Caco-2 (cell line): Measurements from ENCODE around the gene R3HDM1. TPM values are rescaled to one million over a fixed set of nuclear protein-coding genes. Genes with fewer than 3 reads are reported as not detected.

Source experiments
- BruUV-seq: library from RNA; stranded (reverse); fragments of 400-500 nt; replicated peaks from 2 replicates; lab custom pipeline; 2021; lab: Mats Ljungman, UMichigan
- CTCF ChIA-PET: fragments of 300-600 bp; sonication (Branson Sonifier 250); formaldehyde crosslinking; loops from one replicate; lab custom pipeline; 2022; ENCODE audit warnings: antibody characterized with exemption; lab: Charles Lee
- POLR2A ChIA-PET: fragments of 300-600 bp; sonication (Branson Sonifier 250); formaldehyde crosslinking; loops from one replicate; lab custom pipeline; 2022; ENCODE audit warnings: antibody characterized with exemption; lab: Charles Lee
- DNase-seq, 2 experiments: peaks; one replicate each; pipeline versions ENCODE4 v3.0.0 to v3.0.0-alpha.2; 2020 to 2022
- H3K27me3 ChIP-seq: replicated peaks from 2 replicates; pipeline ENCODE4 v1.6.0; 2011; ENCODE audit warnings: low read length; ENCODE audit not compliant: control insufficient read depth, insufficient read depth
- H3K36me3 ChIP-seq: 2 replicates; pipeline ENCODE4 v1.5.1; 2011; ENCODE audit warnings: low read length; ENCODE audit not compliant: control insufficient read depth, insufficient read depth
- H3K4me1 ChIP-seq: fragments of 250-450 bp; sonication (Bioruptor Pico); 2 replicates; pipeline ENCODE4 v1.5.1; 2020; ENCODE audit warnings: mild to moderate bottlenecking
- H3K4me3 ChIP-seq: 2 replicates; pipeline ENCODE4 v1.5.1; 2011; ENCODE audit warnings: low read depth, mild to moderate bottlenecking, control low read depth, low read length
- H3K9me3 ChIP-seq: fragments of 250-450 bp; sonication (Bioruptor Pico); 2 replicates; pipeline ENCODE4 v1.5.1; 2020; ENCODE audit warnings: mild to moderate bottlenecking, moderate library complexity
- H3K27ac Mint-ChIP-seq: one replicate; pipeline ENCODE4 v1.8.0; 2022; ENCODE audit warnings: mixed read lengths; ENCODE audit not compliant: unreplicated experiment
- H3K27me3 Mint-ChIP-seq: one replicate; pipeline ENCODE4 v1.8.0; 2022; ENCODE audit warnings: mixed read lengths; ENCODE audit not compliant: insufficient read depth, unreplicated experiment
- H3K36me3 Mint-ChIP-seq: one replicate; pipeline ENCODE4 v1.8.0; 2022; ENCODE audit warnings: mild to moderate bottlenecking, mixed read lengths; ENCODE audit not compliant: insufficient read depth, unreplicated experiment
- H3K4me1 Mint-ChIP-seq: one replicate; pipeline ENCODE4 v1.8.0; 2022; ENCODE audit warnings: low read depth, mixed read lengths; ENCODE audit not compliant: unreplicated experiment
- H3K4me3 Mint-ChIP-seq: one replicate; pipeline ENCODE4 v1.8.0; 2022; ENCODE audit warnings: mild to moderate bottlenecking, moderate library complexity, mixed read lengths; ENCODE audit not compliant: unreplicated experiment
- H3K9me3 Mint-ChIP-seq: one replicate; pipeline ENCODE4 v1.8.0; 2022; ENCODE audit warnings: mixed read lengths; ENCODE audit not compliant: unreplicated experiment
- intact Hi-C: fragments of 100-400 bp; cut with micrococcal nuclease; formaldehyde crosslinking; loops from one replicate; pipeline ENCODE4 v1.10.0; 2022; ENCODE audit not compliant: unreplicated experiment
- total RNA-seq: library from RNA; stranded (reverse); gene quantifications from 2 replicates; pipeline ENCODE4 v1.2.3, GENCODE V29; 2022
- TF ChIP-seq, protein P1 (sequence below), 2 experiments: fragments of 200-600 bp in 1 of 2; IDR thresholded peaks; 1 replicate in 1 of 2; 2 replicates in 1 of 2; pipeline versions ENCODE4 v1.5.1 to v1.8.0; 2011 to 2022; ENCODE audit warnings: antibody characterized with exemption in 1 of 2, control low read depth in 1 of 2, inconsistent platforms in 1 of 2, low read depth in 1 of 2, low read length in 1 of 2, mild to moderate bottlenecking in 1 of 2, moderate library complexity in 1 of 2; ENCODE audit not compliant: insufficient read depth in 1 of 2, severe bottlenecking in 1 of 2, unreplicated experiment in 1 of 2

Gene R3HDM1
- total RNA-seq, 1 experiment from 2014 or later: 44.4 TPM

DNA sequence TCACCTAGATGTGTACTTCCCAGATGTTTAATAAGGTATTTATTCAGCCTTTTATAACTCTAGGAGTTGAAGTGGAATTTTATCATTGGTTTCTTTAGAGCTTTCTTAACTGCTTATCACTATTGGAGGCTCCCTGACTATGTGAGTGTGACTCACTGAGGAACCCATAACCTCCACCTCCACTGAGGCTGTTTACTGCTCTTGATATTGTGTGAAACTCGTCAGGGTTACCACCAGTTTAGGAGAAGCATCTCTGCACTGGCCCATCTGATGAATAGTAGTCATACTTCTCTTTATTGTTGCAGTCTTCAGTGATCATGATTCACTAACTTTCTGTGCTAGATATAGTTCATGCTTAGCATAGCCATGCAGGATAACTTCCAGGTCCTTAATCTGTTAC lies 130.8 kb downstream of the R3HDM1 start:
- BruUV-seq: no TSS peak
- no peak for DNase-seq
- no peak overlapping the region for H3K4me3 ChIP-seq
- H3K4me3 Mint-ChIP-seq: no peak overlapping the region
- TF ChIP-seq, protein P1, sequence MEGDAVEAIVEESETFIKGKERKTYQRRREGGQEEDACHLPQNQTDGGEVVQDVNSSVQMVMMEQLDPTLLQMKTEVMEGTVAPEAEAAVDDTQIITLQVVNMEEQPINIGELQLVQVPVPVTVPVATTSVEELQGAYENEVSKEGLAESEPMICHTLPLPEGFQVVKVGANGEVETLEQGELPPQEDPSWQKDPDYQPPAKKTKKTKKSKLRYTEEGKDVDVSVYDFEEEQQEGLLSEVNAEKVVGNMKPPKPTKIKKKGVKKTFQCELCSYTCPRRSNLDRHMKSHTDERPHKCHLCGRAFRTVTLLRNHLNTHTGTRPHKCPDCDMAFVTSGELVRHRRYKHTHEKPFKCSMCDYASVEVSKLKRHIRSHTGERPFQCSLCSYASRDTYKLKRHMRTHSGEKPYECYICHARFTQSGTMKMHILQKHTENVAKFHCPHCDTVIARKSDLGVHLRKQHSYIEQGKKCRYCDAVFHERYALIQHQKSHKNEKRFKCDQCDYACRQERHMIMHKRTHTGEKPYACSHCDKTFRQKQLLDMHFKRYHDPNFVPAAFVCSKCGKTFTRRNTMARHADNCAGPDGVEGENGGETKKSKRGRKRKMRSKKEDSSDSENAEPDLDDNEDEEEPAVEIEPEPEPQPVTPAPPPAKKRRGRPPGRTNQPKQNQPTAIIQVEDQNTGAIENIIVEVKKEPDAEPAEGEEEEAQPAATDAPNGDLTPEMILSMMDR (IDR thresholded peaks at IDR 0.05; ENCODE audit: insufficient read depth in 1 of 2, low read depth in 1 of 2, low read length in 1 of 2, severe bottlenecking in 1 of 2, unreplicated experiment in 1 of 2): no peak
- CTCF ChIA-PET: no interaction called here
- no peak overlapping the region for H3K27ac Mint-ChIP-seq
- peaks cover 6% of the 10 kb centered on the region for H3K36me3 Mint-ChIP-seq
- H3K27me3 Mint-ChIP-seq: no peaks in the 10 kb centered on the region
- H3K36me3 ChIP-seq: no peaks in the 10 kb centered on the region
- intact Hi-C loops: no loop called here
- H3K9me3 Mint-ChIP-seq: no peaks in the 10 kb centered on the region
- POLR2A ChIA-PET: no interaction called here
- no peaks in the 10 kb centered on the region for H3K9me3 ChIP-seq
- no peaks in the 10 kb centered on the region for H3K4me1 ChIP-seq
- no peaks in the 10 kb centered on the region for H3K4me1 Mint-ChIP-seq
- H3K27me3 ChIP-seq: no peaks in the 10 kb centered on the region

DNA sequence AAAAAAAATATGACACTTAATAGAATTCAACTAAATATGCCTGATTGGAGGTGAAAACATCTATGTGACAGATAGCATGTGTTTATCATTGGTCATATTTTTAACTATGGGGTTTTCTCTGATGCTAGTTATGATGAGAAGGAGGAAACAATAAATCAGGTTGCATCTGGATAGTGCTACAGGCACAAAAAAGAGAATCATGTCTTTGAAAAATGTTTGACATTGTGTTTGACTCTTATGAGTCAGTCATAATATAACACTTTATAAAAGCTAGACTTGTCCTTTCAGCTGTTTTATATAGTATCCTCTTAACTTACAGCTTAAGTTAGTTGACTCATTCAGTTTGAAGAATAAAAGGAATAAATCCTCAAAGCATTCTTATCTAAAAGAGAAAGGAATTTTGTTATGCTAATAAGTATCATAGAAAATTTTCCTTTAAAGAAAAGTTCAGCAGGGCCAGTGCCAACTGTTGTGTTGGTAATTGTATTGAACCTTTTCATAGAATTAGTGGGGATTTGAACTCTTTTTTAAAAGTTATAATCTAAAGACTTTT lies 131.9 kb downstream of the R3HDM1 start:
- Histone ChIP-seq H3K9me3 (no peaks in the 10 kb centered on the region), H3K4me3 (no peak overlapping the region), H3K4me1 (no peaks in the 10 kb centered on the region), H3K36me3 (no peaks in the 10 kb centered on the region), H3K27me3 (no peaks in the 10 kb centered on the region)
- BruUV-seq: no TSS peak
- POLR2A ChIA-PET: interaction anchor here (0.6 kb wide), 1 partner anchor 78 kb away, joined by 3 read pairs; no protein-coding TSS in a partner anchor
- CTCF ChIA-PET: no interaction called here
- Mint-ChIP-seq H3K4me3 (no peak overlapping the region), H3K9me3 (no peaks in the 10 kb centered on the region), H3K27ac (no peak overlapping the region), H3K36me3 (peaks cover 6% of the 10 kb centered on the region), H3K4me1 (no peaks in the 10 kb centered on the region), H3K27me3 (no peaks in the 10 kb centered on the region)
- DNase-seq: no peak
- intact Hi-C loops: no loop called here
- TF ChIP-seq, protein P1 (IDR thresholded peaks at IDR 0.05; ENCODE audit: insufficient read depth in 1 of 2, low read depth in 1 of 2, low read length in 1 of 2, severe bottlenecking in 1 of 2, unreplicated experiment in 1 of 2): no peak

DNA sequence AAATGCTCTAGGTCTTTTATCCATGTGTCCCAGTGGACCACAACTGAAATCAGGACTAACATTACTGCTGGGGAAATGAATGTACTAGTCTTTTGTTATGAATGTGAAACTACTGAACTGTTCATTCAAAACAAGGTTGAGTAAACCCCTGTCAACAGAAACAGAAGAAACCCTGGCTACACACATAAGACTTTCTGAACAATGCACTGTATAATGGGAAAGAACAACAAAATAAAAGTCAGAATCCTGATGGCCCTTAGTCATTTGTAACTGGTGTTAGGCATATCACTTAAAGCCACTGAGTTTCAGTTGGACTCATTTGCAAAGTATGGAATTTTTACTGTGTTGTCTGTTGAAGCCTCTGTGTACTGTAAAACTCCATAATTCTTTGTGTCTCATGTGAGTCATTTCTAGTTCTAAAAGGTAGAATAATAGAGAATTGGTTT lies 133.4 kb downstream of the R3HDM1 start:
- Mint-ChIP-seq H3K9me3 (no peaks in the 10 kb centered on the region), H3K27me3 (no peaks in the 10 kb centered on the region), H3K27ac (peak overlapping the region; percentile 31), H3K36me3 (peaks cover 11% of the 10 kb centered on the region), H3K4me1 (no peaks in the 10 kb centered on the region), H3K4me3 (no peak overlapping the region)
- DNase-seq: peak in 1 of 2 experiments; percentile 17
- Histone ChIP-seq H3K9me3 (no peaks in the 10 kb centered on the region), H3K36me3 (no peaks in the 10 kb centered on the region), H3K27me3 (no peaks in the 10 kb centered on the region), H3K4me1 (no peaks in the 10 kb centered on the region), H3K4me3 (no peak overlapping the region)
- no TSS peak for BruUV-seq
- intact Hi-C loops: no loop called here
- TF ChIP-seq, protein P1 (IDR thresholded peaks at IDR 0.05; ENCODE audit: insufficient read depth in 1 of 2, low read depth in 1 of 2, low read length in 1 of 2, severe bottlenecking in 1 of 2, unreplicated experiment in 1 of 2): no peak
- POLR2A ChIA-PET: no interaction called here
- CTCF ChIA-PET: no interaction called here
